Peyer's patch (tissue), 4 donors: ENCODE data around the gene CNTNAP2. TPM values are rescaled to one million over a fixed set of nuclear protein-coding genes. Genes with fewer than 3 reads are reported as not detected.

Source experiments
- DNase-seq, 3 donors: peaks; one replicate each; pipeline ENCODE4 v3.0.0-alpha.2; 2017 to 2019
- H3K27ac ChIP-seq, 4 donors: fragments of 200-600 bp; sonication (generic); one replicate each; pipeline ENCODE4 v1.5.1; 2016 to 2019
- H3K27me3 ChIP-seq, 2 donors: fragments of 200-600 bp; sonication (generic); one replicate each; pipeline ENCODE4 v1.5.1; 2019
- H3K36me3 ChIP-seq, 3 donors: fragments of 200-600 bp; sonication (generic); one replicate each; pipeline ENCODE4 v1.5.1; 2016 to 2019
- H3K4me1 ChIP-seq, 4 donors: fragments of 200-600 bp; sonication (generic); one replicate each; pipeline ENCODE4 v1.5.1; 2016 to 2019
- H3K4me3 ChIP-seq, 4 donors: fragments of 200-600 bp; sonication (generic); 1 replicate in 3 of 4; 2 replicates in 1 of 4; pipeline ENCODE4 v1.5.1; 2016 to 2019; ENCODE audit warnings: mild to moderate bottlenecking in 1 of 4
- H3K9me3 ChIP-seq, 4 donors: fragments of 200-600 bp; sonication (generic); one replicate each; pipeline ENCODE4 v1.5.1; 2016 to 2019; ENCODE audit warnings: mild to moderate bottlenecking in 1 of 4
- CTCF ChIP-seq, 6 experiments: fragments of 450-650 bp in 4 of 6; fragments of 200-600 bp in 2 of 6; sonication (generic) in 1 of 6; IDR thresholded peaks; one replicate each; pipeline ENCODE4 v1.5.1; 2017 to 2019; ENCODE audit warnings: antibody characterized with exemption in 6 of 6, mild to moderate bottlenecking in 3 of 6, moderate library complexity in 1 of 6
- POLR2A ChIP-seq, 2 donors: fragments of 450-650 bp; IDR thresholded peaks; one replicate each; pipeline ENCODE4 v1.5.1; 2017; ENCODE audit warnings: antibody characterized with exemption in 2 of 2, mild to moderate bottlenecking in 2 of 2, moderate library complexity in 2 of 2
- total RNA-seq, 4 donors: library from RNA; depleted of rRNA; stranded (reverse); fragments of >200 nt; gene quantifications; one replicate each; pipeline ENCODE4 v1.1.0, GENCODE V29; 2016

Gene CNTNAP2
- total RNA-seq, 4 donors from 2014 or later: 1.5 to 4.9 (median 3.6) TPM

GRCh38 chr7:147432576-147432975 is 1316.0 kb downstream of the CNTNAP2 start:
- Histone ChIP-seq H3K36me3 (no peaks in the 10 kb centered on the region), H3K4me1 (no peaks in the 10 kb centered on the region), H3K4me3 (no peak overlapping the region), H3K27ac (no peak overlapping the region), H3K9me3 (peaks cover 0 to 5% (median 0%) of the 10 kb centered on the region in 4 donors), H3K27me3 (no peaks in the 10 kb centered on the region)
- no peak for DNase-seq
- no peak for TF ChIP-seq CTCF (IDR thresholded peaks at IDR 0.05)

GRCh38 chr7:147436718-147437117 is 1320.1 kb downstream of the CNTNAP2 start:
- H3K27me3 ChIP-seq: no peaks in the 10 kb centered on the region
- no peak overlapping the region for H3K27ac ChIP-seq
- no peaks in the 10 kb centered on the region for H3K36me3 ChIP-seq
- no peak overlapping the region for H3K4me3 ChIP-seq
- no peaks in the 10 kb centered on the region for H3K9me3 ChIP-seq
- TF ChIP-seq POLR2A (IDR thresholded peaks at IDR 0.05) (no peak), CTCF (IDR thresholded peaks at IDR 0.05) (no peak)
- DNase-seq: no peak
- no peaks in the 10 kb centered on the region for H3K4me1 ChIP-seq

- no peak overlapping the region for H3K27ac ChIP-seq
- TF ChIP-seq POLR2A (IDR thresholded peaks at IDR 0.05) (no peak), CTCF (IDR thresholded peaks at IDR 0.05) (no peak)
- no peaks in the 10 kb centered on the region for H3K4me1 ChIP-seq
- H3K27me3 ChIP-seq: no peaks in the 10 kb centered on the region
- no peaks in the 10 kb centered on the region for H3K36me3 ChIP-seq
- H3K4me3 ChIP-seq: no peak overlapping the region
- no peaks in the 10 kb centered on the region for H3K9me3 ChIP-seq
- no peak for DNase-seq
Observed at GRCh38 chr7:147438216-147438615, 1321.6 kb downstream of the CNTNAP2 start.

- no peaks in the 10 kb centered on the region for H3K9me3 ChIP-seq
- no peaks in the 10 kb centered on the region for H3K4me1 ChIP-seq
- TF ChIP-seq POLR2A (IDR thresholded peaks at IDR 0.05) (no peak), CTCF (IDR thresholded peaks at IDR 0.05) (no peak)
- H3K4me3 ChIP-seq: no peak overlapping the region
- H3K36me3 ChIP-seq: no peaks in the 10 kb centered on the region
- H3K27me3 ChIP-seq: no peaks in the 10 kb centered on the region
- H3K27ac ChIP-seq: no peak overlapping the region
- no peak for DNase-seq
Observed at GRCh38 chr7:147443942-147444341, 1327.3 kb downstream of the CNTNAP2 start.

- Histone ChIP-seq H3K4me1 (no peaks in the 10 kb centered on the region), H3K27me3 (no peaks in the 10 kb centered on the region), H3K9me3 (no peaks in the 10 kb centered on the region), H3K4me3 (no peak overlapping the region), H3K27ac (no peak overlapping the region), H3K36me3 (no peaks in the 10 kb centered on the region)
- DNase-seq: no peak
- no peak for TF ChIP-seq POLR2A (IDR thresholded peaks at IDR 0.05)
- no peak for TF ChIP-seq CTCF (IDR thresholded peaks at IDR 0.05)
Observed at GRCh38 chr7:147452816-147453215, 1336.2 kb downstream of the CNTNAP2 start.

GRCh38 chr7:147465223-147465622 is 1348.6 kb downstream of the CNTNAP2 start:
- no peaks in the 10 kb centered on the region for H3K36me3 ChIP-seq
- TF ChIP-seq POLR2A (IDR thresholded peaks at IDR 0.05) (no peak), CTCF (IDR thresholded peaks at IDR 0.05) (no peak)

More at GRCh38 chr7:147465223-147465622, 1348.6 kb downstream of the CNTNAP2 start:
- Histone ChIP-seq H3K4me3 (no peak overlapping the region), H3K27ac (no peak overlapping the region), H3K4me1 (no peaks in the 10 kb centered on the region), H3K27me3 (no peaks in the 10 kb centered on the region), H3K9me3 (peaks cover 0 to 5% (median 0%) of the 10 kb centered on the region in 4 donors)
- no peak for DNase-seq
